Activated CD4-positive, alpha-beta T cell treated with anti-CD3 and anti-CD28 coated beads, Interleukin-2, amount 50 U/mL, for 4 hours (primary cell): ENCODE data around the gene OBSCN.

ENCODE experiments used
- DNase-seq, 2 experiments: peaks; one replicate each; pipeline ENCODE4 v3.0.0-alpha.2; 2020

OBSCN gene

DNA sequence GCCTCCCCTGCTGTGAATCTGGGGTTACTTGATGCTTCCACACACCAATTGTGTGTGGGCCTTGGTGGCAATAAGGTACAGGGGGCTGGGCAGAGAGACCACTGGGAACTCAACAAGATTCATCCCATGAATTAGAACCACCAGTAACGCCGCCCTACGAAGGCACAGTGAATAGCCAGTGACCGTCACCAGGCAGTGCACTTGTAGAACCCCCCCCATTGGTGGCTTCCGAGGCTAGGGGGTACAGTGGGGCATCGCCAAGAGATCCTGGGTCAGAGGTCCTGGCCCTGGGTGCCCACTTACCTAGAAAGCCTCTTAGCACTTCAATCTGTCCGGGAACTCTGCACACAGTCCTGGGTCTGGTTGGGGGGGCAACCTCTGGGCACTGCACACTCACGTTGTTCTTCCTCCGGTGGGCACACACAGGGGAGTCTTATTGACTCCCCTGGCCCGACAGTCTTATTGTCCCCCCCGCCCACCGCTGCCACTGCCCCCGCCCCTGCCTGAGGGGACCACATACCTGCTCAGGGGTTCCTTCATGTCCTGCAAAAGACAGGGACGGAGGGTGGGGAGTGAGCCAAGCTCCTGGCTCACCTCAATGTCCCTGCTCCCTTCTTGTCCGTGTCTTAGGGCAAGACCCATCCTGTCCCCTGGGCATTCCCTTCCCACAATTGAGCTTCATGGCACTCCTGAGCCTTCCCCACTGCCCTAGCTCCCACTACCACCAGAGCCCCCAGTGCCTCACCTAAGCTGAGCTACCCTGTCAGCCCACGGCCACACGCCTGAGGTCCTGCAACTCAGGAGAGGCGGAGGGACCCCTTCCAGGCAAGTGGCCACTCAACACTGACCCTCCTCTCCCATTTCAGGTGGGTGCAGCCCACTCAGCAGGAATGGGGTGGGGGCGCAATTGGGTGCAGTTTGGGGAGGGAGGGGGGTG, 201.3 kb downstream of the OBSCN start:
- DNase-seq = no peak

DNA sequence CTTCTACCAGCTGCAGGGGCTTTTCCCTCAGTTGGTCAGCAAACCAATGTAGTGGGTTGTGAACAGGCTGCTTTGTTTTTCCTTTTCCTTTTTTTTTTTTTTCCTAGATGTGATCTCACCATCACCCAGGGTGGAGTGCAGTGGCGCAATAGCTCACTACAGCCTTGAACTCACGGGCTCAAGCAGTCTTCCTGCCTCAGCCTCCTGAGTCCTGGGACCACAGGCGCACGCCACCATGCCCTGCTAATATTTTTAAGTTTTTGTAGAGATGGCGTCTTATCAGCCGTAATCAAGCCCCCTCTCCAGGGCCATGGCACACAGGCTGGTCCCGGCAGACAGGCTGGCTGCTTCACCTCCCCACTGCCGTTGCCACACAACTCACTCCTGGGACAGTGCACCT, 202.2 kb downstream of the OBSCN start:
- DNase-seq = no peak

DNA sequence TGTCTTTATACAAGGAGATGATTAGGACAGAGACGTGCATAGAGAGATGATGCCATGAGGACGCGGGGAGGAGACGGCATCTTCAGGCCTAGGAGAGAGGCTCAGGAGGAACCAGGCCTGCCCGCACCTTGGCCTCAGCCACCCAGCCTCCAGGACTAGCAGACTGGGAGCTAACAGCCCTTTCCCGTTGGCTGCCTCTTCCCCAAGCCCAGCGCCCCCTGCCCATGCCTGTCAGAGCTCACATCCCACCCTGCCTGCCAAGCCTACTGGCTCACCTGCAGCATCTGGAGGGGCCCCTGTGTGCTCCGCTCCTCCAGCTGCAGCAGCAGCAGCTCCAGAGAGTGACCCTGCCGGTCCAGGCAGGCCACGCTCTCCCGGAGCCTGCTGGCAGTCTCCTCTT, 202.8 kb downstream of the OBSCN start:
- DNase-seq = no peak

DNA sequence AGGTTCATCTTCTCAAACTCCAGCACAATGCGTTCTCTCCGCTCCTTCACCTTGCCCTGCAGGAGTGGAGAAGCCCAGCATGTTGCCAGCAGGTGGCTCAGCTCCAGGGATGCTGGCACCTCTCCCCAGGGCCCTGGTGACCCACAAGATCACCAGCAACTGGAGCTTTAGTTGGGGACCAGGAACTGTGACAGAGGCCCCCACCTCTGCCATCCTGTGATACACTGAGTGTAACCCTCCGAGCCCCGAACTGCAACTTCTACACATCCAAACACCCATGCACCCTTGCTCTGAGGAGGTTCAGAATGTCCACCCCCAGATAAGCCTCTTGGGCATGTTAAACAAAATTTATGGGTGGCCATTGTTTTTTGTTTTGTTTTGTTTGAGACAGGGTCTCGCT, 203.3 kb downstream of the OBSCN start:
- DNase-seq = no peak

DNA sequence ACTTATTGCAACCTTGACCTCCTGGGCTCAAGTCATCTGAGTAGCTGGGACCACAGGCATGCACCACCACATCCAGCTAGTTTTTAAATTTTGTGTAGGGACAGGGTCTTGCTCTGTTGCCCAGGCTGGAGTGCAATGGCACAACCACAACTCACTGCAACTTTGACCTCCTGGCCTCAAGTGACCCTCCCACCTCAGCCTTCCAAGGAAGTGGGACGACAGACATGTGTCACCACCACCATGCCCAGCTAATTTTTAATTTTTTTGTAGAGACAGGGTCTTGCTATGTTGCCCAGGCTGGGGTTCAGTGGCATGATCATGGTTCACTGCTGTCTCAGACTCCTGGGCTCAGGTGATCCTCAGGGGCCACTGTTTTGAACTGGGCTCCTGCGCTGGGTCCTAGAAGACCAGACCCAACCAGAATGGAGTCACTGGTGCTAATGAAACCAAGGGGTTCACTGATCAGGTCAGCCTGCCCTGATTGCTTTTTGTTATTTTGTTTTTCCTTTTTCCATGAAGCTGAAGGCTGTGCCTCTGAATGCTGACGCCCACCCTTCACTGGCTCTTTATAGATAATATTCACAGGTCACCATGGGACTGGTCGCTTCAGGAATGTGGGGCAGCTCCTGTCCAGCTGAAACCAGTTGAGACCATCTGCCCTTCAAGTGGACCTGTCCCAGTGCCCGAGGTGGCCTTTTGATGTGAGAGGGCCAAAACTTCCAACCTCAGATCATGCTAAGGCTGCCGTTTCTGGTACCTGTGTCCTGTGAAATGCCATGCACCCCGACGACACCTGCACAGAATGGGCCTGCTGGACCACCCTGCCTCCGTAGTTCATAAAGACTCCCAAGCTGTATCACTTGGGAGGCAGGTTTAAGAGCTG, 203.9 kb downstream of the OBSCN start:
- DNase-seq = no peak

DNA sequence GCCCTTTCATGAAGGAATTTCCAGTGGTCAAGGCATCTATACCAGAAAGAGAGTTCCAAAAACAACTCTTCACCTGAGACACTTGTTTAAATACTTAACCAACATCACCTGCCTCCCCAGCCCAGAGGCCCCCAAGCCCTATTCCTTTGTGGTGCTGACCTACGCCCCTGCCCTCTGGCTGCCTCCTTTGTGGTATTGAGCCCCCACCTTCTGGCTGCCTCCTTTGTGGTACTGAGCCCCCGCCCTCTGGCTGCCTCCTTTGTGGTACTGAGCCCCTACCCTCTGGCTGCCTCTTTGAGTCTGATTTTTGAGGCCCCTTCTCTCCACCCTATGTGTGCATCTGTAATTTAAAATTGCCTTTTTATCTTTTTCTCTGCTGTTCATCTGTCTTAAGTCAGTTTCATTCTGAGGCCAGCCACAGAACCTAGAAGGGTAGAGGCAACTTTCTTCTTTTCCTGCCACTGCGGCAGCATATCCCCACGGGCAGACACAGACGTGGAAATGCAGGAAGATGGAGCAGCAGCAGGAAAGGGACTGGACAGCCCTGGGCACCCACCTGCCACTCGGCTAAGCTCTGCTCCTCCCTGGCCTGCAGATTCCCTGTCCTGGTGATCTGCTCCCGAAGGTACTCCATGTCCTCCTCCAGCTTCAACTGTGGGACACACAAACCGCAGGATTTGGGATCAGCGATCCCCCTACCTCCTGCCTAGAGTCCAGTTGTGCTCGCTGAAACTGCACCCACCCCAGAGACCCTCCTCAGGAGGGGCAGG, 205.6 kb downstream of the OBSCN start:
- DNase-seq = no peak

DNA sequence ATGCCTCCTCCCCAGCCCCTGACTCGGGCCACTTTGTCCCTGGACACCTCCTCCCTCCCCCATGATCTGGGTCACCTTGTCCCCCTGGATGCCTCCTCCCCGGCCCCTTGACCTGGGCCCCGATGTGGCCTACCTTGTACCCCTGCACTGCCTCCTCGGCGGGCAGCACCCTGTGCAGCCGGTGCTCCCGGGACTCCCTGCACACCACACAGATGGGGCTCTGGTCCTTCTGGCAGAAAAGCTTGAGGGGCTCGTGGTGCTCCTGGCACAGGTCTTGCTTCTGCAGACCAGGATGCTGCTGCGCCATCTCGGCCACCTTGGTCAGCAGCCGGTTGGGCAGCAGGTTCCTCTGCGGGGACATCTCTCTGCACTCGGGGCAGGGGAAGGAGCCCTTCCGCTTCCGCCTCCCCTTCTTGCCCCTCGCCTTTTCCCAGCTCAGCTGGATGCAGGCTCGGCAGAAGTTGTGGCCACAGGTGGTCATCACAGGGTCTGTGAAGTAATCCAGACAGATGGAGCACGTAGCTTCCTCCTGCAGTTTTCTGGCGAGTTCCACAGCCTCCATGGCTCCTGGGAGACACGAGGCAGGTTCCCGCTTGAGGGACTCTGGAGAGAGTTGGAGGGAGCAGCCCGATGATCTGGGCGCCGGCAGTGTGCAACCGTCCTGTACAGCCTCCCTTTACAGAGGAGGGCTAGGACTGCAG, 206.8 kb downstream of the OBSCN start:
- no peak for DNase-seq

DNA sequence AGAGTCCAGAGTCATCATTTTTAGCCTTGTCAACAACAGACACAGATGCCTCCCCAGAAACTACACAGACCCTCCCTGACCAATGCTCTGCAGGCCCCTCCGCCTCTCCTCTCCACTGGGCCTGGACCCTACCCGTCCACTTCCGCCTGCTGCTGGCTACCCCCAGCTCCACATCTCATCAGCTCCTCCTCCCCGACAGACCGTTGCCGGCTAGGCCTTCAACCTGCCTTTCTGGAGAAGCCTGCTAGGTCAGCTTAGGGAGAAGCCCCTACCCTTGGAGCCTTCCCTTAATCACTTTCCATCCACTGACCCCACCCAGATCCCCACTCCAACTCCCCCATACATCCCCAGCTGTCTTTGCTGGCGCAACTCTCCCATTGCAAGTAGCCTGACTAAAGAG, 207.4 kb downstream of the OBSCN start:
- DNase-seq = no peak

DNA sequence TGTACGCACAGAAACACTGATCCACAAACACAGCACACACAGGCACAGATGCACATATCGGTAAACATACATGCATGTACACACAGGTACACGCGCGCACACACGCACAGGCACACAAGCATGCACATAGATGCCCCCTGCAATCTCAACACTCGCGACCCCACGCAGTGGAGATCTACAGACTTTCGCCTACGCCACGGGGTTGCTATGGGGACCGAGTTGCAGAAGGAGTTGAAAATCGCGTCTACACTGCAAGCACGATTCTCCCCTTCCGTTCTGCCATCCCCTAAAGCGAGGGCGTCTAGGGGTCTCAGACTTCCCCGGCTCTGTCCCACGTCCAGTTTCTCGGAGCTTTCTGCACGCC, 208.0 kb downstream of the OBSCN start:
- DNase-seq = no peak

DNA sequence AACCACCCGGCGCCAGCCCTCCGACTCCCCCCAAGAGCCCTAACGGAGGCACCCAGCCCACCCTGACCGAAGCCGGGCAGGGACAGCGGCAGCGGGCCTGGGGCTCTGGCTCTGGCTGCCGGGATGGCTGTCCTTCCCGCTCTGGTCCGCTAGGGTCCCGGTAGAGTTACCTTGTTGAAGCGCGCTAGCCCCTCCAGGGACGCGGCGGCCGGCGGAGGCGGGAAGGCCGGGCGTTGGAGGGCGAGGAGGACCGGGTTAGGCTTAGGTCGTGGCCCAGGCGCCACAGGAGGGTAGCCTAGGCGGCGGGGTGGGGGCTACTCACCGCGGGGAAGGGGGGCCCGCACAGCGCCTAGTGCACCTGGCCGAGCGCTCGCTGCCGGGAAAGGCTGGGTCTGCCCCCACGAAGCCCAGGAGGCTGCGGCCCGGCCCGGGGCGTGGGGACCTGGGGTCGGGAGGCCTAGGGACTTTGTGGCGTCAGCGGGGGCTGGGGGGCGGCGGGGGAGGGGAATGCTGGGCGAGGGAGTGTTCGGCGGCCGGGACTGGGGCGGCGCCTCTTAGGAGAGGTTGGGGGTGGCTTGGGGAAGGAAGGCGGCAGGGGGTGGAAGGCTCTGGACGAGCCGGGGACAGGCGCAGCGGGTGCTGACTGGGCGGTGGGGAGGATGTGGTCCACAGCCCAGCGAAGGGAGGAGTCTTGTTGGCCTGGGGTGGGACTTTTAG, 208.5 kb downstream of the OBSCN start, which contains the start of gene TRIM17:
TSS of gene TRIM17 (minus strand) at position 645 of the 717 bp plus-strand sequence. CDS start 1,789 bp downstream, outside the sequence.
- peak; percentile 13 to 23 for DNase-seq

DNA sequence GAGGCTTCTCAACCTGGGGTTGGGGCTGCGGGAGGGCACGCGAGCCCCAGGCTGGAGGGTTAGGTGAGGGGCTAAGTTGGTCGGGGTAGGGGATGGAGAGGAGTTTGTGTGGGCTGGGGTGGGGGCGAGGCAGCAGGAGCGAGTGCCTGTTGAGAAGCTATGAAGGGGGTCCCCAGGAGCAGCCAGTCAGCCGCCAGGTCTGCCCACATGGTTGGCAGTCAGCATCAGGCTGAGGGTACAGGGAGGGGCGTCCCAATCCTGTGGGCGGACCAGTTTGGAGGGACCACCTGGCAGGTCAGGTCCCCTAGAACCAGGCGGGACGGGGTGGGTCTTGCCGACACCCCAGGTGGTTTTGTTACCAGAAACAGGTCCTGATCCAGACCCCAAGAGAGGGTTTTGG, 209.2 kb downstream of the OBSCN start:
- no peak for DNase-seq

DNA sequence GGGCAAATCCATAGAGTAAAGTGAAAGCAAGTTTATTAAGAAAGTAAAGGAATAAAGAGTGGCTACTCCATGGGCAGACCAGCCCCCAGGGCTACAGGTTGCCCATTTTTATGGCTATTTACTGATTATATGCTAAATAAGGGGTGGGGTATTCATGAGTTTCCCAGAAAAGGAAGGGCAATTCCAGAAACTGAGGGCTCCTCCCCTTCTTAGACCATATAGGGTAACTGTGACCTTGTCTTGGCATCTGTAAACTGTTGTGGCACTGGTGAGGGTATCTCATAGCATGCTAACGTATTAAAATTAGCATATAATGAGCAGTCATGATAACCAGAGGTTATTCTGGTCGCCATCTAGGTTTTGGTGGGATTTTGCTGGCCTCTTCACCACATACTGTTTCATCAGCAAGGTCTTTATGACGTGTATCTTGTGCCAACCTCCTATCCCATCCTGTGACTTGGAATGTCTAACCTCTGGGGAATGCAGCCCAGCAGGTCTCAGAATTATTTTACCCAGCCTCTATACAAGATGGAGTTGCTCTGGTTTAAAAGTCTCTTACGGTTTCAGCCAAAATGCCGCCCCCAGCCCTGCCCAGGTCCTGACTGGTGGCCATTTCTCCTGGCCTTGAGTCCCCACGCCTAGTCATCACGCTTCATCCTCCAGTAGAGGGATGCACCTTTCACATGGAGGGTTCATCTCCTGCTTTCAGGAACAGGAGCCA, 209.8 kb downstream of the OBSCN start:
- no peak for DNase-seq

DNA sequence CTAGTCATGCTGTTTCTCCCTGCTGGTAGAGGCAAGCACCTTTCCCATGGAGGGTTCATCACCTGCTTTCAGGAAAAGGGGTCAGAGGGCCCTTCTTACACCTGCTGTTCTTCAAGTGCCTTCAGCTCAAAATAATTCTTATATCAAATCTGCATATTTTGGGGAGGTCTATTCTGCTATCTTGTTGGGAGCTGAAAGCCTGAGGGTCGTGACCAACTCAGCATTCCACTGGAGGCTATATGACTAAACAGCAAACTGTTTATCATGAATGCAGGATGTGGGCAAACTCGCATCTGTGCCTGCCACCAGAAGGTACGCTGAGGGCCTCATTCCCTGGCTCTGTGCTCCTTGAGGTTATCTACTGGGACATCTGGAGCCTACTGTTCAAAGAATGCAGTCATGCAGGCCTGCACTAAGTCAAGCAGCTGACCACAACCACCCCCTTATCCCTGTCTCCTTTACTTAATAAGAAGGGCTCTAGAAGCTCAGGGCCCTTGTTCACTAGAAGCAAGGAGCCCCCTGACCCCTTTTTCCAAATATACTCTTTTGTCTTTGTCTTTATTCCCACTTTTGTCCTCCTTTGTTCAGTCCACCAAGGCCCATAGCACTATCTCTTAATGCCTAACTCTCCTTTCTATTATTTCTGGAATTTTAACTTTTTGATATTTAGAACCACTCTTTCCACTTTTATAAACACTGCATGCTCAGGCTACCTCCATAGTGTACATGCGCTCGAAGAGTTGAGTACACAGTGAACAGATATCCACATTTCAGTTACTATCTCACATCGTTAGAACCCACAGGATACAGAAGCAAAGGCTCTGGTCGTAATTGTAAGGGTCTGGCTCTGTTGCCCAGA, 213.4 kb downstream of the OBSCN start:
- no peak for DNase-seq

DNA sequence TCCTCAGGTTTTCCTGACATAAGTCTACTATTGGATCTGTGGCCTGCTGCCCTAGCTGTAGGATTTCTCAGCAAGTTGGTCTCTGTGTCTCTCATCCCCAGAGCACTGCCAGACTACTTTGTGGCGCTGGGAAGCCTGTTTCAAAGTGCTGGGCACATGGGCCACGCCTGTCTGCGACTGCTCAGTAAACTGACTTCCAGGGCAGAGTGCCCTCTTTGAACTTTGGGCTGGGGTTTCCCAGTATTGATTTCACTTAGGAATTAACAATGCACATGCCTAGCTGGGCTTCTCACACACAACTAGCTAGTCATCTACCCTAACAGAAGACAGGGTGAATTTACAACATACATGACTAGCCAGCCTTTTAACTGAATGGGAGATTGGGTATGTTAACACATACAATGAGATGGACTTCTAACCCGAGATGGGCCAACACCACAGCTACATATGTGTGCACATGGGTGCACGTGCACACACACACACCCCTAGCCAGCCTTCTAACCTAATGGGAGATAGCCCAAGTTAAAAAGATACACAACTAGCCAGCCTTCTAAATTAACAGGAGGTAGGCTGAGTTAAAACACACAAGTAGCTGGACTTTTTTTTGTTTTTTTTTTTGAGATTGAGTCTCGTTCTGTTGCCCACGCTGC, 215.7 kb downstream of the OBSCN start:
- DNase-seq = no peak

DNA sequence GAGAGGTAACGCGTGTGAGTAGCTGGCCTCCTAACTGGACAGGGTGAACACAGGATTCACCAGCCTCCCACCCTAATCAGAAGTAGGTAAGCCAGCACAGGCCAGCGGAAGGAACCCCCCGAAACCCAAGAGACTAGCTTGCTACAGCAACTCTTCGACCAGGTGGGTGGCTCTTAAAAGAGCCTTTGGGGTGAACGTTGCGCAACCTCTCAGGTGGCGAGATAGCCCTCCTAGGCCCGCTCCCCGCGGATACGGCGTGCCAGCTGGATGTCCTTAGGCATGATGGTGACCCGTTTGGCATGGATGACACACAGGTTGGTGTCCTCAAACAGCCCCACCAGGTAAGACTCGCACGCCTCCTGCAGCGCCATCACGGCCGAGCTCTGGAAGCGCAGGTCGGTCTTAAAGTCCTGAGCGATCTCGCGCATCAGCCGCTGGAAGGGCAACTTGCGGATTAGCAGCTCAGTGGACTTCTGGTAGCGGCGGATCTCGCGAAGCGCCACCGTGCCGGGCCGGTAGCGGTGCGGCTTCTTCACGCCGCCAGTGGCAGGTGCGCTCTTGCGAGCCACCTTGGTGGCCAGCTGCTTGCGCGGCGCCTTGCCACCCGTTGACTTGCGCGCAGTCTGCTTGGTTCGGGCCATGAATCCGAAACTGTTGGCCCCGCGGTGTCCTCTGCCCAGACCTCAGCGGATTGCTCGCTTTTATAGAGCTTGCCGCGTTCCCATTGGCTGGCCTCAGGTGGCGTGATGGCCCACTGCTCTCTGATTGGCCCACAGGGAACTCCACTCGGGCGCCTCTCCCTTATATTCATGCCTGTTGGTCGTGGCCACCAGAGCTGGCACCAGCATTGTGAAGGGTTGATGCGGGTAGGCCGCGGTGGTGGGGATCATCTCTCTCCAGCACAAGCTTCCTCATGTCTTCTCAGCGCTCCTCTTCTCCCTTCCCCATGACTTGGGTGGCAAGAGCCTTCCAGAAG, 217.1 kb downstream of the OBSCN start:
- DNase-seq = no peak

DNA sequence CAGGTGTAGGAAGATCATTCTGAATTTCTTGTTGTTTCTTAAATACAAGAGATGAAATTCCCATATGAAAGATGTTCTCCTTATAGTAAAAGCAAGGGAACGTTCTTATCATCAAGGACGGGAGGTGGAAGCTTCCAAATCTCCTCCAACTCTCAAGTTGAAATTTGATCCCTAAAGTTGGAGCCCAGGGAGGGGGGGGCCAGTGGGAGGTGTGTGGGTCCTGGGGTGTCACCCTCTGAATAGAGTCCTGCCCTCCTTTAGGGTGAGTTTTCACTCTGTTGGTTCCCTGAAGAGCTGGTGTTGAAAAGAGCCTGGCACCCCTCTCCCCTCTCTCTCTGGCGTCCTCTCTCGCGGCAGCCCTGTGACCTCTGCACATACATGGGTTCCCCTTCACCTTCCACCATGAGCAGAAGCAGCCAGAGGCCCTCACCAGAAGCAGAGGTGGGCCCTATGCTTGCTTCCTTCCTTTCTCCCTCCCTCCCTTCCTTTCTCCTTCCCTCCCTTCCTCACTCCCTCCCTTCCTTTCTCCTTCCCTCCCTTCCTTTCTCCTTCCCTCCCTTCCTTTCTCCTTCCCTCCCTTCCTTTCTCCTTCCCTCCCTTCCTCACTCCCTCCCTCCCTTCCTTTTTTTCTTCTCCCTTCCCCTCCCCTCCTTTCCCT, 218.8 kb downstream of the OBSCN start:
- DNase-seq = no peak

DNA sequence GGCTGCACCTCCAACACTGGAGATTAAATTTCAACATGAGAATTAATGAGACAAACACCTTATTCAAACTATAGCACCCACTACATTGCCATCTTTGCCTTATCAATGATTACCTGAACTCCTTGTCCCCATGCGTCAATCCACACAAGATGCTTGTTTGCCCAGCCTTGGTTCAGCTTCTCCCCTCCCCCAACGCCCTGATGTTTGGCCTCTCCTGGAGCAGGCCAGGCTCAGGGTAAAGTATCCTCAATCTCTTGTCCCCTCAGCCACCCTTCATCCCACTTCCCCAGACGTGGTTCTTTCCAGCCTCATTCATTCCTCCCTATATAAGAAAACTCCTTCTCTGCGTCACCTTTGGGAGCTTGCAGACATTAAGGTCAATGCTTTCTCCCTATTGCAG, 220.6 kb downstream of the OBSCN start:
- DNase-seq = no peak
